Astrocyte of the spinal cord (primary cell): Measurements from ENCODE around the gene PELO.

ENCODE experiments used
- DNase-seq: peaks from one replicate; pipeline ENCODE4 v3.0.0; 2011; ENCODE audit warnings: low read depth, low spot score
- H3K4me3 ChIP-seq: 2 replicates; pipeline ENCODE4 v1.5.1; 2011; ENCODE audit warnings: low read depth, mild to moderate bottlenecking, low read length, moderate library complexity
- in situ Hi-C: cut with HindIII; loops from 2 replicates; pipeline ENCODE4 v1.10.0; 2017; ENCODE audit warnings: low sequenced_read_pairs
- TF ChIP-seq, protein P1 (sequence below): IDR thresholded peaks from 2 replicates; pipeline ENCODE4 v1.5.1; 2012; ENCODE audit warnings: low read depth, mild to moderate bottlenecking, low read length, inconsistent platforms

PELO gene

DNA sequence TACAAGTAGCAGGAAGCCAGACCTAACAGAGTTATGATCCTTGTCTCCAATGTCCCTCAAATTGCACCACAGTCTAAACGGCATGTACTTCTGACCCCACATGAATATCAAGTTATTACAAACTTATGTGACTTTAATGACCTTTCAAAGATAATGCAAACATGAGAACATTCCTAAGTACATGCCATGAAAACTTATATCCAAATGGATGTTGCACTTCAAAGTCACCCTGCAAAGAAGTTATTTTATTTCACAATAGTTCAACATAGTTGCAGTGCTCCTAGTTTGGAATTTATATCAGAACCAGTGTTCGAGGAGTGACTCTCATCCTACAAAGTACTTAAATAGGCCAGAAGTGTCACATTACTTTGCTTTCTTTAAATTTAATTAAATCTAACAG lies 41.2 kb upstream of the PELO start:
- in situ Hi-C loops, result no loop called here
- H3K4me3 ChIP-seq, result no peak overlapping the region
- DNase-seq, result no peak
- TF ChIP-seq, protein P1, sequence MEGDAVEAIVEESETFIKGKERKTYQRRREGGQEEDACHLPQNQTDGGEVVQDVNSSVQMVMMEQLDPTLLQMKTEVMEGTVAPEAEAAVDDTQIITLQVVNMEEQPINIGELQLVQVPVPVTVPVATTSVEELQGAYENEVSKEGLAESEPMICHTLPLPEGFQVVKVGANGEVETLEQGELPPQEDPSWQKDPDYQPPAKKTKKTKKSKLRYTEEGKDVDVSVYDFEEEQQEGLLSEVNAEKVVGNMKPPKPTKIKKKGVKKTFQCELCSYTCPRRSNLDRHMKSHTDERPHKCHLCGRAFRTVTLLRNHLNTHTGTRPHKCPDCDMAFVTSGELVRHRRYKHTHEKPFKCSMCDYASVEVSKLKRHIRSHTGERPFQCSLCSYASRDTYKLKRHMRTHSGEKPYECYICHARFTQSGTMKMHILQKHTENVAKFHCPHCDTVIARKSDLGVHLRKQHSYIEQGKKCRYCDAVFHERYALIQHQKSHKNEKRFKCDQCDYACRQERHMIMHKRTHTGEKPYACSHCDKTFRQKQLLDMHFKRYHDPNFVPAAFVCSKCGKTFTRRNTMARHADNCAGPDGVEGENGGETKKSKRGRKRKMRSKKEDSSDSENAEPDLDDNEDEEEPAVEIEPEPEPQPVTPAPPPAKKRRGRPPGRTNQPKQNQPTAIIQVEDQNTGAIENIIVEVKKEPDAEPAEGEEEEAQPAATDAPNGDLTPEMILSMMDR, result no peak

- DNase-seq, result no peak
- TF ChIP-seq, protein P1, result no peak
- in situ Hi-C loops, result no loop called here
- H3K4me3 ChIP-seq, result no peak overlapping the region
Measured at GRCh38 chr5:52748590-52748989, 39.1 kb upstream of the PELO start.

DNA sequence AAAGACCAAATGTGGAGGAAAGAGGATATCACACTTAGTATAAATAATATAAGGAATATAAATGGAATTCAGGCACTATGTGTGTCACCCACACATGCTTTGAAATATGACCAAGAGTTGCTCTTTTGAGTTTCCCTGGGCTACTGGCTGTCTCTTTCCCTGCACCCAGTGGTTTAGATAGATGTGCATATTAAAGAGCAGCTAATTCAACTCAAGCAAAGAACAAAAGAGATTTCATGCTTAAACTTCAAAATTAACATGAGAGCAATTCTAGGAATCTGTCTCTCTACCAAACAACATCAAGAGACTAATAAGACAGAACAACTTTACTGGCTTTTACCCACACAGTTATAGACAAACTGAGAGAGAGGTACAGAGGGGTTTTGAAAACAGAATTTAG lies 38.0 kb upstream of the PELO start:
- in situ Hi-C loops, result no loop called here
- H3K4me3 ChIP-seq, result no peak overlapping the region
- TF ChIP-seq, protein P1, result no peak
- DNase-seq, result no peak

DNA sequence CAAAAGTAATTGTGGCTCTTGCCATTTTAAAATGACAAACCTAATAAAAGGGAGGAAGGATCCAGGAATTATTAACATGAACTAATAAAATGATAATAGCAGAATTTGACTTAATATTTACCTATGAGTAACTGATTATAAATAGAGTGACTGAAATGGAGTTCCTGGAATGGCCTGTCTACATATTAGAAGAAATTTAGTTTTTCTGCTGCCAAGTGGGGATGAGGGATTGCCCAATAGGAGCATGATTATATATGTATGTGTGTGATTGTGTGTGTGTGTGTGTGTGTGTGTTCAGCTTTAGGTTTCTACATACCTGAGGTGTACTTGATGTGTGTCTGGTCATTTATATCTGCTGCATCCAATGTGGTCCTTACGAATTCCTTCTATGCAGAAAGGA lies 36.6 kb upstream of the PELO start:
- in situ Hi-C loops, result no loop called here
- H3K4me3 ChIP-seq, result no peak overlapping the region
- TF ChIP-seq, protein P1, result no peak
- DNase-seq, result no peak

- TF ChIP-seq, protein P1, result no peak
- in situ Hi-C loops, result no loop called here
- H3K4me3 ChIP-seq, result no peak overlapping the region
- DNase-seq, result no peak
Measured at GRCh38 chr5:52754051-52754450, 33.7 kb upstream of the PELO start.

- TF ChIP-seq, protein P1, result no peak
- DNase-seq, result no peak
- no peak overlapping the region for H3K4me3 ChIP-seq
- in situ Hi-C loops, result no loop called here
Measured at GRCh38 chr5:52757527-52757926, 30.2 kb upstream of the PELO start.

- in situ Hi-C loops, result no loop called here
Measured at GRCh38 chr5:52758014-52758413, 29.7 kb upstream of the PELO start.

More at GRCh38 chr5:52758014-52758413, 29.7 kb upstream of the PELO start:
- TF ChIP-seq, protein P1, result no peak
- DNase-seq, result no peak
- H3K4me3 ChIP-seq, result no peak overlapping the region
